ENCODE results near the gene TSR3. TPM values are rescaled to one million over a fixed set of nuclear protein-coding genes. Genes with fewer than 3 reads are reported as not detected.

The TSR3 gene
- total and polyA plus RNA-seq, 12 donors, result 41.5 to 83.4 (median 56.0) TPM

DNA sequence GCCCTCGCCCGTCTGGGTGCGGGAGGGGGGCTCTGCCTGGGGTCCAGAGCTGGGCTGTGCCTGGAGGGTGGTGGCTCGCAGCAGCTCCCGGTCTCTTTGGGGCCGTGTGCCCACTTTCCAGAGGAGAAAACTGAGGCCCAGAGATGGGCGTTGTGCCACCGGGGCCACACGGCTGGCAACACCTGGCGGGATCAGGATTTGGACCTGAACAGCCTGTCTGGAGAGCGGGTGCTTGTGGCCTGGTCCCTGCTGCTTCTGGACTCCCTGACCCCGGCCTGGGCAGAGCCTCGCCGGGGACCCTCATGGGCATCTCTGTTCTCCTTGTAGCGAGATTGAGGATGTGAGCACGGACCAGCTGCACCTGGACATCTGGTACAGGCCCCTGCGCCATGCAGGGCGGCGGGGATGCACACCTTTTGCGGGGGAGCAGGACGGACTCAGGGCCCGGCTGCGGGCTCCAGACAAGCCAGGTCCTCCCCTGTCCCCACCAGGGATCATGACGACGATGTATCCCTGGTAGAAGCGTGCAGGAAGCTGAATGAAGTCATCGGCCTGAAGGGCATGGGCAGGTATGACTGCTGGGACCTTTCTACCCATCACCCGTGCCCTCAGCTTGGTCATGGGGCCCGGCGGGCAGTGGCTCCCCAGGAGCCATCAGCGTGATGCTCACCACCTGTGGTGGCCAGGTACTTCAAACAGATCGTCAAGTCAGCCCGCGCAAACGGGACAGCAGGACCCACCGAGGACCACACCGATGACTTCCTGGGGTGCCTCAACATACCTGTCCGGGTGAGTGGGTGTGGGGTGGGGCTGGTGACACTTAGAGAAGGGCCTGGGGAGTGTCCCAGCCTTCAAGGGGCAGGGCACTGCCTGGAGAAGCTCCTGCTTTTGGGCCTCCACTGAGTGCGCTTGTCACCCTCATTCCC is 9.9 kb downstream of the TSR3 start:
- Histone ChIP-seq H3K4me3 (no peak overlapping the region), H3K4me1 (peaks cover 0 to 16% (median 7%) of the 10 kb centered on the region in 9 donors), H3K36me3 (peaks cover 0 to under 1% (median 0%) of the 10 kb centered on the region in 9 donors), H3K27ac (no peak overlapping the region), H3K27me3 (no peaks in the 10 kb centered on the region), H3K9me3 (no peaks in the 10 kb centered on the region)
- WGBS, 2 donors, result 90% methylated on average over 39 of the region's 39 CpGs
- ATAC-seq, result no peak
- TF ChIP-seq, protein P1, sequence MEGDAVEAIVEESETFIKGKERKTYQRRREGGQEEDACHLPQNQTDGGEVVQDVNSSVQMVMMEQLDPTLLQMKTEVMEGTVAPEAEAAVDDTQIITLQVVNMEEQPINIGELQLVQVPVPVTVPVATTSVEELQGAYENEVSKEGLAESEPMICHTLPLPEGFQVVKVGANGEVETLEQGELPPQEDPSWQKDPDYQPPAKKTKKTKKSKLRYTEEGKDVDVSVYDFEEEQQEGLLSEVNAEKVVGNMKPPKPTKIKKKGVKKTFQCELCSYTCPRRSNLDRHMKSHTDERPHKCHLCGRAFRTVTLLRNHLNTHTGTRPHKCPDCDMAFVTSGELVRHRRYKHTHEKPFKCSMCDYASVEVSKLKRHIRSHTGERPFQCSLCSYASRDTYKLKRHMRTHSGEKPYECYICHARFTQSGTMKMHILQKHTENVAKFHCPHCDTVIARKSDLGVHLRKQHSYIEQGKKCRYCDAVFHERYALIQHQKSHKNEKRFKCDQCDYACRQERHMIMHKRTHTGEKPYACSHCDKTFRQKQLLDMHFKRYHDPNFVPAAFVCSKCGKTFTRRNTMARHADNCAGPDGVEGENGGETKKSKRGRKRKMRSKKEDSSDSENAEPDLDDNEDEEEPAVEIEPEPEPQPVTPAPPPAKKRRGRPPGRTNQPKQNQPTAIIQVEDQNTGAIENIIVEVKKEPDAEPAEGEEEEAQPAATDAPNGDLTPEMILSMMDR (IDR thresholded peaks at IDR 0.05), result no peak
- intact Hi-C loops (cut with DNase I), result loop anchor here in 1 of 10 donors (10.0 kb wide), 1 partner anchor 63 kb away; no protein-coding TSS in a partner anchor
- no peak for DNase-seq

DNA sequence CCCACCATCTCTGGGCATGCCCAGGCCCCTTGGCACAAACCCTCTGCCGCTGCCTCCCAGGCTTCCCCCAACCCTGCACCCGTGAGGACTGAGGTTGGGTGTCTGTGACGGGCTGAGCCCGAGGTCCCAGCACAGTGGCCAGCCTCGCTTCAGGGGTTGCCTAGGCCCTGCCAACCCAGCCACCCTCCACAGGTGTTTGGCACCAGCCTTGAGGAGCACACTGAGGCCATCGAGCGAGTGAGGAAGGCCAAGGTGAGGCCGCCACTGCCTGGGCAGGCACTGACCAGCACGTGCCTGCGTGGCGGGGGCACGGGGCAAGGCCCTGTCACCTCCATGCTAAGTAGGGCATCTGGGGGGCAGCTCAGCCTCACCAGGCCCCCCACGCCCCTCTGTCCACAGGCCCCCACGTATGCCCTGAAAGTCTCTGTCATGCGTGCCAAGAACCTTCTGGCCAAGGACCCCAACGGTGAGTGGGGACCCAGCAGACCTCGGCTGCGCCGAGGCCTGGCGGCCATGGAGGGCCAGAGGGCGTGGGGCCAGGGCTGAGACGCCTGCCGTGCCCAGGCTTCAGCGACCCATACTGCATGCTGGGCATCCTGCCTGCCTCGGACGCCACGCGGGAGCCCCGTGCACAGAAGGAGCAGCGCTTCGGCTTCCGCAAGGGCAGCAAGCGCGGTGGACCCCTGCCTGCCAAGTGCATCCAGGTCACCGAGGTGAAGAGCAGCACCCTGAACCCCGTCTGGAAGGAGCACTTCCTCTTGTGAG is 10.8 kb downstream of the TSR3 start:
- peaks cover 0 to 7% (median 0%) of the 10 kb centered on the region in 7 donors for H3K27me3 ChIP-seq
- no peaks in the 10 kb centered on the region for H3K36me3 ChIP-seq
- H3K4me3 ChIP-seq, result no peak overlapping the region
- H3K27ac ChIP-seq, result no peak overlapping the region
- peaks cover 0 to 16% (median 7%) of the 10 kb centered on the region in 9 donors for H3K4me1 ChIP-seq
- 88 to 89% methylated on average over 36 of the region's 36 CpGs for WGBS, 2 donors
- TF ChIP-seq, protein P1 (IDR thresholded peaks at IDR 0.05), result no peak
- ATAC-seq (no peak), DNase-seq (peak in 1 of 2 donors; percentile 13)
- H3K9me3 ChIP-seq, result no peaks in the 10 kb centered on the region
- intact Hi-C loops (cut with DNase I), result loop anchor here in 1 of 10 donors (10.0 kb wide), 1 partner anchor 64 kb away; no protein-coding TSS in a partner anchor

DNA sequence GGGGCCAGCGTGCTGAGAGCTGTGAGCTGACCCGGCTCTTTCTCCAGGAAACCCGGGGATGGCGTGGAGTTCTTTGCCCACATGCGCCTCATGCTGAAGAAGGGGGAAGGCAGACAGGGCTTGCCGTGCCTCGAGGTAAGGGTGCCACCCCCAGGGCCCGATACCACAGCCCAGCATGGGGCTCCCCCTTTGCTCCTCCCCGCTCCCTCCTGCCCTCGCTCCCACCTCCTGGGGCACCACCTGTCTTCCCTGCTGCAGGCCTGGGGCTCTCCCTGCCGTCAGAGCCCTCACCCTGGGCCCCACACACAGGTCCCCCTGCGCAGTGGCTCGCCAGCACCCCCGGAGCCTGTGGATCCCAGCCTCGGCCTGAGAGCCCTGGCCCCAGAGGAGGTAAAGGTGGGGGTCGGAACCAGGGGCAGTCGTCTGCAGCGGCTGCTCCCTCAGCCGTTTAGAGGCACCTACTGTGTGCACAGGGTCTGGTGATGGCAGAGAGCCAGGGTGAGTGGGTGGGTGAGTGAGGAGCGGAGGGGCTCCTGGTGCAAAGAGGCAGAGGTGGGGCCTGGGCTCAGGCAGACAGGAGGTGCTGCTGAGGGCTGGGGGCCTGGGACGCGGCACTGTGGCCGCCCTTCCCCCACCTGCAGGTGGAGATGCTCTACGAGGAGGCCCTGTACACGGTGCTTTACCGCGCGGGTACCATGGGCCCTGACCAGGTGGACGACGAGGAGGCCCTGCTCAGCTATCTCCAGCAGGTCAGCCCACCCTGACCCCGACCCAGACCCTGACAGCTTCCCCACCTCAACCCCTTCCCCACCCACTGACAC is 12.6 kb downstream of the TSR3 start:
- DNase-seq, result no peak
- no peaks in the 10 kb centered on the region for H3K36me3 ChIP-seq
- no peaks in the 10 kb centered on the region for H3K9me3 ChIP-seq
- intact Hi-C loops (cut with DNase I), result no loop called here
- TF ChIP-seq, protein P1 (IDR thresholded peaks at IDR 0.05), result no peak
- 72 to 77% methylated on average over 30 to 31 of the region's 31 CpGs for WGBS, 2 donors
- H3K27me3 ChIP-seq, result peaks cover 6 to 25% (median 12%) of the 10 kb centered on the region in 7 donors
- ATAC-seq, result no peak
- H3K4me3 ChIP-seq, result no peak overlapping the region
- no peak overlapping the region for H3K27ac ChIP-seq
- peaks cover 4 to 20% (median 14%) of the 10 kb centered on the region in 9 donors for H3K4me1 ChIP-seq

Measured in heart right ventricle (tissue), 16 donors.